Memory B cell (primary cell): Measurements from ENCODE around the gene SPATS2L.
A peak's percentile ranks its signal among the peaks of the same experiment; 100 is the strongest.

ENCODE experiments used
- ATAC-seq: fragments of 150-1000 bp; cut with Tn5 transposase; 2 replicates; pipeline ENCODE4 v1.10.0; 2021; ENCODE audit warnings: low read depth, mild to moderate bottlenecking, moderate library complexity
- DNase-seq, 2 donors: peaks; one replicate each; pipeline ENCODE4 v3.0.0; 2022; ENCODE audit warnings: low spot score in 2 of 2
- H3K27ac Mint-ChIP-seq: one replicate; pipeline ENCODE4 v1.8.0; 2022; ENCODE audit warnings: mild to moderate bottlenecking, moderate library complexity, mixed read lengths
- H3K27me3 Mint-ChIP-seq: one replicate; pipeline ENCODE4 v1.8.0; 2022; ENCODE audit warnings: mixed read lengths
- H3K36me3 Mint-ChIP-seq: one replicate; pipeline ENCODE4 v1.8.0; 2022; ENCODE audit warnings: mild to moderate bottlenecking, mixed read lengths
- H3K4me1 Mint-ChIP-seq: one replicate; pipeline ENCODE4 v1.8.0; 2022; ENCODE audit warnings: mixed read lengths
- H3K4me3 Mint-ChIP-seq: one replicate; pipeline ENCODE4 v1.8.0; 2022; ENCODE audit warnings: mild to moderate bottlenecking, moderate library complexity, mixed read lengths
- H3K9me3 Mint-ChIP-seq: one replicate; pipeline ENCODE4 v1.8.0; 2022; ENCODE audit warnings: mixed read lengths

The SPATS2L gene

GRCh38 chr2:200442471-200442870 is 136.0 kb downstream of the SPATS2L start:
- no peak for ATAC-seq
- Mint-ChIP-seq H3K36me3 (no peaks in the 10 kb centered on the region), H3K9me3 (no peaks in the 10 kb centered on the region), H3K4me3 (no peak overlapping the region), H3K27me3 (peaks cover 12% of the 10 kb centered on the region), H3K27ac (no peak overlapping the region), H3K4me1 (no peaks in the 10 kb centered on the region)
- no peak for DNase-seq

- Mint-ChIP-seq H3K9me3 (no peaks in the 10 kb centered on the region), H3K4me3 (no peak overlapping the region), H3K4me1 (no peaks in the 10 kb centered on the region), H3K36me3 (no peaks in the 10 kb centered on the region), H3K27ac (no peak overlapping the region), H3K27me3 (peaks cover 12% of the 10 kb centered on the region)
- no peak for DNase-seq
- ATAC-seq = no peak
Observed at GRCh38 chr2:200443376-200443775, 136.9 kb downstream of the SPATS2L start.

GRCh38 chr2:200443916-200444315 is 137.4 kb downstream of the SPATS2L start:
- H3K36me3 Mint-ChIP-seq = no peaks in the 10 kb centered on the region

GRCh38 chr2:200444530-200444929 is 138.0 kb downstream of the SPATS2L start:
- Mint-ChIP-seq H3K4me3 (no peak overlapping the region), H3K27ac (no peak overlapping the region)

More at GRCh38 chr2:200443916-200444315, 137.4 kb downstream of the SPATS2L start:
- no peaks in the 10 kb centered on the region for H3K4me1 Mint-ChIP-seq
- H3K4me3 Mint-ChIP-seq = no peak overlapping the region
- no peak for ATAC-seq
- no peak overlapping the region for H3K27ac Mint-ChIP-seq
- no peak for DNase-seq
- peaks cover 12% of the 10 kb centered on the region for H3K27me3 Mint-ChIP-seq
- no peaks in the 10 kb centered on the region for H3K9me3 Mint-ChIP-seq

GRCh38 chr2:200445284-200445683 is 138.8 kb downstream of the SPATS2L start:
- Mint-ChIP-seq H3K27ac (no peak overlapping the region), H3K36me3 (no peaks in the 10 kb centered on the region), H3K4me3 (no peak overlapping the region), H3K9me3 (no peaks in the 10 kb centered on the region), H3K4me1 (peaks cover 2% of the 10 kb centered on the region), H3K27me3 (peaks cover 8% of the 10 kb centered on the region)
- DNase-seq = no peak
- no peak for ATAC-seq

More at GRCh38 chr2:200444530-200444929, 138.0 kb downstream of the SPATS2L start:
- H3K27me3 Mint-ChIP-seq = peaks cover 12% of the 10 kb centered on the region
- H3K36me3 Mint-ChIP-seq = no peaks in the 10 kb centered on the region
- no peaks in the 10 kb centered on the region for H3K4me1 Mint-ChIP-seq
- ATAC-seq = no peak
- DNase-seq = no peak
- H3K9me3 Mint-ChIP-seq = no peaks in the 10 kb centered on the region

GRCh38 chr2:200446612-200447011 is 140.1 kb downstream of the SPATS2L start:
- DNase-seq (no peak), ATAC-seq (no peak)
- Mint-ChIP-seq H3K27ac (no peak overlapping the region), H3K4me1 (peaks cover 8% of the 10 kb centered on the region), H3K27me3 (peaks cover 8% of the 10 kb centered on the region), H3K4me3 (no peak overlapping the region), H3K9me3 (peaks cover 2% of the 10 kb centered on the region), H3K36me3 (no peaks in the 10 kb centered on the region)

- Mint-ChIP-seq H3K9me3 (peaks cover 2% of the 10 kb centered on the region), H3K27ac (no peak overlapping the region), H3K27me3 (peaks cover 8% of the 10 kb centered on the region), H3K36me3 (no peaks in the 10 kb centered on the region), H3K4me1 (peaks cover 8% of the 10 kb centered on the region), H3K4me3 (no peak overlapping the region)
- no peak for DNase-seq
- no peak for ATAC-seq
Observed at GRCh38 chr2:200447139-200447855, 140.8 kb downstream of the SPATS2L start.

GRCh38 chr2:200448455-200448854 is 142.0 kb downstream of the SPATS2L start:
- Mint-ChIP-seq H3K27ac (no peak overlapping the region), H3K36me3 (no peaks in the 10 kb centered on the region), H3K27me3 (peaks cover 8% of the 10 kb centered on the region), H3K4me1 (peaks cover 8% of the 10 kb centered on the region), H3K9me3 (peaks cover 2% of the 10 kb centered on the region), H3K4me3 (no peak overlapping the region)
- ATAC-seq = no peak
- DNase-seq = no peak

- Mint-ChIP-seq H3K4me1 (peaks cover 8% of the 10 kb centered on the region), H3K27ac (no peak overlapping the region), H3K9me3 (peaks cover 2% of the 10 kb centered on the region), H3K27me3 (peaks cover 4% of the 10 kb centered on the region), H3K36me3 (no peaks in the 10 kb centered on the region), H3K4me3 (no peak overlapping the region)
- ATAC-seq = no peak
- no peak for DNase-seq
Observed at GRCh38 chr2:200449149-200449548, 142.7 kb downstream of the SPATS2L start.

- DNase-seq (no peak), ATAC-seq (peak; percentile 29)
- peaks cover 12% of the 10 kb centered on the region for H3K4me1 Mint-ChIP-seq
- no peaks in the 10 kb centered on the region for H3K27me3 Mint-ChIP-seq
- H3K36me3 Mint-ChIP-seq = no peaks in the 10 kb centered on the region
- no peak overlapping the region for H3K4me3 Mint-ChIP-seq
- no peak overlapping the region for H3K27ac Mint-ChIP-seq
- H3K9me3 Mint-ChIP-seq = peaks cover 2% of the 10 kb centered on the region
Observed at GRCh38 chr2:200450288-200450687, 143.8 kb downstream of the SPATS2L start.

- no peak overlapping the region for H3K4me3 Mint-ChIP-seq
- no peaks in the 10 kb centered on the region for H3K27me3 Mint-ChIP-seq
- peaks cover 19% of the 10 kb centered on the region for H3K4me1 Mint-ChIP-seq
- DNase-seq (no peak), ATAC-seq (peak; percentile 76)
- no peak overlapping the region for H3K27ac Mint-ChIP-seq
- peaks cover 2% of the 10 kb centered on the region for H3K9me3 Mint-ChIP-seq
- no peaks in the 10 kb centered on the region for H3K36me3 Mint-ChIP-seq
Observed at GRCh38 chr2:200451511-200451910, 145.0 kb downstream of the SPATS2L start.

GRCh38 chr2:200452377-200452776 is 145.9 kb downstream of the SPATS2L start:
- Mint-ChIP-seq H3K4me3 (no peak overlapping the region), H3K27ac (no peak overlapping the region), H3K36me3 (no peaks in the 10 kb centered on the region), H3K27me3 (no peaks in the 10 kb centered on the region), H3K4me1 (peaks cover 24% of the 10 kb centered on the region), H3K9me3 (peaks cover 2% of the 10 kb centered on the region)
- no peak for DNase-seq
- no peak for ATAC-seq

GRCh38 chr2:200453142-200453852 is 146.8 kb downstream of the SPATS2L start:
- H3K4me1 Mint-ChIP-seq = peaks cover 24% of the 10 kb centered on the region
- no peaks in the 10 kb centered on the region for H3K27me3 Mint-ChIP-seq
- no peak overlapping the region for H3K4me3 Mint-ChIP-seq
- H3K9me3 Mint-ChIP-seq = peaks cover 2% of the 10 kb centered on the region
- H3K36me3 Mint-ChIP-seq = no peaks in the 10 kb centered on the region
- H3K27ac Mint-ChIP-seq = no peak overlapping the region
- ATAC-seq = no peak
- DNase-seq = no peak

GRCh38 chr2:200453853-200454534 is 147.5 kb downstream of the SPATS2L start:
- ATAC-seq (no peak), DNase-seq (no peak)
- Mint-ChIP-seq H3K27me3 (no peaks in the 10 kb centered on the region), H3K36me3 (no peaks in the 10 kb centered on the region), H3K9me3 (peaks cover 2% of the 10 kb centered on the region), H3K4me3 (no peak overlapping the region), H3K27ac (no peak overlapping the region), H3K4me1 (peaks cover 24% of the 10 kb centered on the region)
